HepG2 (cell line): ENCODE measurements around the gene CD84. TPM values are rescaled to one million over a fixed set of nuclear protein-coding genes. Genes with fewer than 3 reads are reported as not detected.

Source experiments
- ATAC-seq: fragments of 200-7000 bp; cut with Tn5 transposase; 3 replicates; pipeline ENCODE4 v1.9.1; 2020; ENCODE audit warnings: mild to moderate bottlenecking, moderate library complexity
- BruUV-seq: library from RNA; stranded (reverse); fragments of 400-500 nt; replicated peaks from 2 replicates; lab custom pipeline; 2021; lab: Mats Ljungman, UMichigan
- CTCF ChIA-PET: fragments of 300-600 bp; formaldehyde crosslinking; extraction: SDS; loops from one replicate; lab custom pipeline; 2021; ENCODE audit warnings: low total read pairs, inconsistent platforms, low intra/inter-chr PET ratio; lab: Yijun Ruan, JAX
- POLR2A ChIA-PET: fragments of 350-600 bp; sonication (Branson Sonifier 250); formaldehyde crosslinking; loops from one replicate; lab custom pipeline; 2020; ENCODE audit warnings: antibody characterized with exemption, inconsistent platforms; lab: Yijun Ruan, JAX
- DNase-seq: peaks from one replicate; pipeline ENCODE4 v3.0.0-alpha.2; 2015; ENCODE audit warnings: low spot score
- FAIRE-seq: peaks from 3 replicates; lab custom pipeline; 2011; peaks lifted over from hg19 to GRCh38; lab: Jason Lieb, UNC
- H2AFZ ChIP-seq: one replicate; pipeline ENCODE4 v1.6.1; 2011; ENCODE audit warnings: low read length, inconsistent platforms
- H3K27ac ChIP-seq: fragments of 300-600 bp; 3 replicates; pipeline ENCODE4 v1.8.0; 2011; ENCODE audit warnings: mixed run types, mild to moderate bottlenecking, mixed read lengths, low read length, inconsistent platforms; ENCODE audit not compliant: insufficient read depth; ENCODE audit errors: extremely low read length
- H3K27me3 ChIP-seq, 2 experiments: fragments of 200-600 bp in 1 of 2; 2 replicates in 1 of 2; 3 replicates in 1 of 2; pipeline versions ENCODE4 v1.6.0 to v1.8.0; 2011; ENCODE audit warnings: low read length in 2 of 2, mild to moderate bottlenecking in 2 of 2, moderate library complexity in 2 of 2, inconsistent platforms in 1 of 2; ENCODE audit not compliant: insufficient read depth in 2 of 2, control insufficient read depth in 1 of 2
- H3K36me3 ChIP-seq, 2 experiments: fragments of 200-600 bp in 1 of 2; replicated peaks in 1 of 2; 2 replicates in 1 of 2; 3 replicates in 1 of 2; pipeline versions ENCODE4 v1.5.1 to v1.8.0; 2011; ENCODE audit warnings: low read length in 2 of 2, inconsistent platforms in 1 of 2; ENCODE audit not compliant: insufficient read depth in 2 of 2, control insufficient read depth in 1 of 2
- H3K4me1 ChIP-seq: 2 replicates; pipeline ENCODE4 v1.5.1; 2012; ENCODE audit warnings: low read length, inconsistent platforms; ENCODE audit not compliant: insufficient read depth
- H3K4me2 ChIP-seq: 2 replicates; pipeline ENCODE4 v1.6.0; 2011; ENCODE audit warnings: low read depth, low read length, inconsistent platforms
- H3K4me3 ChIP-seq, 3 experiments: fragments of 200-600 bp in 1 of 3; sonication (generic), shearing (Covaris generic) in 1 of 3; replicated peaks in 1 of 3; 2 replicates each; pipeline ENCODE4 v1.5.1; 2011 to 2016; ENCODE audit warnings: low read length in 3 of 3, inconsistent platforms in 2 of 3, low read depth in 2 of 3, mild to moderate bottlenecking in 2 of 3, control low read depth in 1 of 3, mixed read lengths in 1 of 3; ENCODE audit not compliant: insufficient read depth in 1 of 3
- H3K79me2 ChIP-seq: one replicate; pipeline ENCODE4 v1.6.1; 2011; ENCODE audit warnings: low read length, inconsistent platforms; ENCODE audit not compliant: insufficient read depth
- H3K9ac ChIP-seq: 2 replicates; pipeline ENCODE4 v1.6.0; 2011; ENCODE audit warnings: mild to moderate bottlenecking, low read depth, low read length, inconsistent platforms; ENCODE audit not compliant: insufficient read depth
- H3K9me3 ChIP-seq: 2 replicates; pipeline ENCODE4 v1.5.1; 2012; ENCODE audit warnings: mild to moderate bottlenecking, low read length
- H4K20me1 ChIP-seq: 2 replicates; pipeline ENCODE4 v1.6.0; 2011; ENCODE audit warnings: inconsistent platforms, mild to moderate bottlenecking, low read length, moderate library complexity; ENCODE audit not compliant: insufficient read depth
- CENPT ChIP-seq: sonication (generic); formaldehyde crosslinking; IDR thresholded peaks from 2 replicates; pipeline ENCODE4 v1.8.0; 2022; ENCODE audit warnings: low read depth, mild to moderate bottlenecking, moderate library complexity, missing genetic modification reagents
- DMAP1 ChIP-seq: IDR thresholded peaks from 2 replicates; pipeline ENCODE4 v1.6.1; 2016
- ELK4 ChIP-seq: sonication (generic); formaldehyde crosslinking; IDR thresholded peaks from 2 replicates; pipeline ENCODE4 v1.9.0; 2021; ENCODE audit warnings: missing genetic modification reagents, borderline replicate concordance
- IKZF1 ChIP-seq: fragments of 450-650 bp; IDR thresholded peaks from 2 replicates; pipeline ENCODE4 v1.7.1; 2016
- PHF5A ChIP-seq: IDR thresholded peaks from one replicate; pipeline ENCODE4 v1.6.1; 2018; ENCODE audit warnings: low read depth, missing genetic modification reagents; ENCODE audit not compliant: unreplicated experiment
- PTBP1 ChIP-seq: fragments of 200-400 bp; formaldehyde crosslinking; IDR thresholded peaks from 2 replicates; pipeline ENCODE4 v1.6.1; 2018; ENCODE audit warnings: low read length, low read depth; ENCODE audit not compliant: poor library complexity, severe bottlenecking
- SAP130 ChIP-seq: IDR thresholded peaks from 2 replicates; pipeline ENCODE4 v1.6.1; 2016; ENCODE audit warnings: low read depth
- SCMH1 ChIP-seq: sonication (generic); formaldehyde crosslinking; IDR thresholded peaks from 2 replicates; pipeline ENCODE4 v1.9.0; 2021; ENCODE audit warnings: missing genetic modification reagents, mild to moderate bottlenecking, borderline replicate concordance
- YY1 ChIP-seq: IDR thresholded peaks from 2 replicates; pipeline ENCODE4 v1.6.1; 2011; ENCODE audit warnings: low read length, low read depth, moderate library complexity, mild to moderate bottlenecking; ENCODE audit not compliant: insufficient read depth, insufficient replicate concordance
- ZNF251 ChIP-seq: sonication (generic); formaldehyde crosslinking; IDR thresholded peaks from 2 replicates; pipeline ENCODE4 v1.9.0; 2021; ENCODE audit warnings: mild to moderate bottlenecking, missing genetic modification reagents
- ZNF607 ChIP-seq: sonication (generic); formaldehyde crosslinking; IDR thresholded peaks from 2 replicates; pipeline ENCODE4 v1.5.1; 2020; ENCODE audit warnings: missing genetic modification reagents, mild to moderate bottlenecking, borderline replicate concordance
- ZNF709 ChIP-seq: sonication (generic); formaldehyde crosslinking; IDR thresholded peaks from 2 replicates; pipeline ENCODE4 v1.5.0; 2020; ENCODE audit warnings: mild to moderate bottlenecking, missing genetic modification reagents
- ZNF766 ChIP-seq: sonication (generic); formaldehyde crosslinking; IDR thresholded peaks from 2 replicates; pipeline ENCODE4 v1.5.0; 2020; ENCODE audit warnings: missing genetic modification reagents, borderline replicate concordance
- WGBS: methylation state at CpG from one replicate; pipeline ENCODE4 v1.1.6; 2017; ENCODE audit warnings: low lambda C conversion rate; 5-methylcytosine and 5-hydroxymethylcytosine counted together
- in situ Hi-C: cut with HindIII; loops from 2 replicates; pipeline ENCODE4 v1.10.0; 2017; ENCODE audit warnings: low pct_unique_long_range_greater_than_20kb; ENCODE audit not compliant: extremely low pct_ligation_motif_present
- intact Hi-C: fragments of 100-400 bp; cut with micrococcal nuclease; formaldehyde crosslinking; loops from one replicate; pipeline ENCODE4 v1.10.0; 2022; ENCODE audit not compliant: unreplicated experiment
- polyA plus RNA-seq, 8 experiments: library from polyadenylated mRNA; depleted of rRNA in 3 of 8; stranded (reverse) in 7 of 8; unstranded in 1 of 8; fragments of >200 nt; fragmentation: Illumina TruSeq in 4 of 8; extraction: Trizol in 4 of 8; gene quantifications; 2 replicates each; pipeline versions ENCODE4 v1.2.1 to v1.2.3, GENCODE V29; 2011 to 2016; ENCODE audit warnings: low read depth in 4 of 8, missing spikeins in 1 of 8, mixed read lengths in 1 of 8; ENCODE audit not compliant: insufficient read depth in 1 of 8
- total RNA-seq, 5 experiments: library from RNA; depleted of rRNA; stranded (reverse); fragments of >200 nt; fragmentation: Illumina TruSeq; extraction: Trizol; gene quantifications; 2 replicates each; pipeline ENCODE4 v1.2.3, GENCODE V29; 2016; ENCODE audit warnings: low read depth in 1 of 5
- TF ChIP-seq, protein P1 (sequence below): sonication (generic); formaldehyde crosslinking; IDR thresholded peaks from 2 replicates; pipeline ENCODE4 v1.4.0; 2020; ENCODE audit warnings: mild to moderate bottlenecking, missing genetic modification reagents

Gene CD84
- total and polyA plus RNA-seq, 2 of the 13 experiments (the other 11 are each of a cell fraction or from before 2014, with no cell fraction given) = not detected

DNA sequence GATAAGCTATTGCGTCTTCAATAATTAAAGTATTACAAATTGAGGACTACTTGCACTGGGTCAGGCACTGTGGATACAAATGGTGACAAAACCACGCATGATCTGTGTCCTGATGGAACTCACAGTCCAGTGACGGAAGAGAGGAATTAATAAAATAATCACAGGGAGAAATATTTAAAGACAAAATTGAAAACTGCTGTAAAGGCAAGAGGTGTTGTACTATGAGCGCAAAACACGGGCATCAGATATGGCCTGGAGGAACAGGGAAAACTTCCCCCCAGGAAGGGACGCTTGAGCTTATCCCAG, 39.7 kb downstream of the CD84 start:
- Histone ChIP-seq H3K9me3 (peaks cover 8% of the 10 kb centered on the region), H3K9ac (peak overlapping the region; percentile 11; the same call in 1 of the 2 replicates), H3K36me3 (no peaks in the 10 kb centered on the region), H3K4me3 (peak overlapping the region in 2 of 3 experiments; percentile 3 to 39; a peak in 2 of 6 replicates), H3K4me2 (peak overlapping the region; percentile 71), H3K4me1 (peaks cover 48% of the 10 kb centered on the region), H3K27ac (peak overlapping the region; percentile 36), H3K79me2 (no peaks in the 10 kb centered on the region), H2AFZ (peak overlapping the region; percentile 84), H3K27me3 (no peaks in the 10 kb centered on the region), H4K20me1 (no peaks in the 10 kb centered on the region)
- in situ Hi-C loops (no loop called here), intact Hi-C loops (no loop called here)
- CTCF ChIA-PET = no interaction called here
- TF ChIP-seq IKZF1 = no peak
- no peak for TF ChIP-seq ZNF607 (CRISPR knock-in tag)
- no peak for TF ChIP-seq YY1
- no peak for TF ChIP-seq ZNF766 (CRISPR knock-in tag)
- no peak for TF ChIP-seq CENPT
- TF ChIP-seq ELK4 (CRISPR knock-in tag) = no peak
- no peak for TF ChIP-seq SCMH1
- no peak for TF ChIP-seq ZNF709 (CRISPR knock-in tag)
- no peak for TF ChIP-seq SAP130 (CRISPR knock-in tag)
- TF ChIP-seq DMAP1 (CRISPR knock-in tag) = no peak
- TF ChIP-seq, protein P1, sequence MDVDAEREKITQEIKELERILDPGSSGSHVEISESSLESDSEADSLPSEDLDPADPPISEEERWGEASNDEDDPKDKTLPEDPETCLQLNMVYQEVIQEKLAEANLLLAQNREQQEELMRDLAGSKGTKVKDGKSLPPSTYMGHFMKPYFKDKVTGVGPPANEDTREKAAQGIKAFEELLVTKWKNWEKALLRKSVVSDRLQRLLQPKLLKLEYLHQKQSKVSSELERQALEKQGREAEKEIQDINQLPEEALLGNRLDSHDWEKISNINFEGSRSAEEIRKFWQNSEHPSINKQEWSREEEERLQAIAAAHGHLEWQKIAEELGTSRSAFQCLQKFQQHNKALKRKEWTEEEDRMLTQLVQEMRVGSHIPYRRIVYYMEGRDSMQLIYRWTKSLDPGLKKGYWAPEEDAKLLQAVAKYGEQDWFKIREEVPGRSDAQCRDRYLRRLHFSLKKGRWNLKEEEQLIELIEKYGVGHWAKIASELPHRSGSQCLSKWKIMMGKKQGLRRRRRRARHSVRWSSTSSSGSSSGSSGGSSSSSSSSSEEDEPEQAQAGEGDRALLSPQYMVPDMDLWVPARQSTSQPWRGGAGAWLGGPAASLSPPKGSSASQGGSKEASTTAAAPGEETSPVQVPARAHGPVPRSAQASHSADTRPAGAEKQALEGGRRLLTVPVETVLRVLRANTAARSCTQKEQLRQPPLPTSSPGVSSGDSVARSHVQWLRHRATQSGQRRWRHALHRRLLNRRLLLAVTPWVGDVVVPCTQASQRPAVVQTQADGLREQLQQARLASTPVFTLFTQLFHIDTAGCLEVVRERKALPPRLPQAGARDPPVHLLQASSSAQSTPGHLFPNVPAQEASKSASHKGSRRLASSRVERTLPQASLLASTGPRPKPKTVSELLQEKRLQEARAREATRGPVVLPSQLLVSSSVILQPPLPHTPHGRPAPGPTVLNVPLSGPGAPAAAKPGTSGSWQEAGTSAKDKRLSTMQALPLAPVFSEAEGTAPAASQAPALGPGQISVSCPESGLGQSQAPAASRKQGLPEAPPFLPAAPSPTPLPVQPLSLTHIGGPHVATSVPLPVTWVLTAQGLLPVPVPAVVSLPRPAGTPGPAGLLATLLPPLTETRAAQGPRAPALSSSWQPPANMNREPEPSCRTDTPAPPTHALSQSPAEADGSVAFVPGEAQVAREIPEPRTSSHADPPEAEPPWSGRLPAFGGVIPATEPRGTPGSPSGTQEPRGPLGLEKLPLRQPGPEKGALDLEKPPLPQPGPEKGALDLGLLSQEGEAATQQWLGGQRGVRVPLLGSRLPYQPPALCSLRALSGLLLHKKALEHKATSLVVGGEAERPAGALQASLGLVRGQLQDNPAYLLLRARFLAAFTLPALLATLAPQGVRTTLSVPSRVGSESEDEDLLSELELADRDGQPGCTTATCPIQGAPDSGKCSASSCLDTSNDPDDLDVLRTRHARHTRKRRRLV (CRISPR knock-in tag) = no peak
- no peak for TF ChIP-seq PTBP1
- TF ChIP-seq ZNF251 = no peak
- no peak for TF ChIP-seq PHF5A (CRISPR knock-in tag)
- BruUV-seq = no TSS peak
- POLR2A ChIA-PET = no interaction called here
- 42% methylated on average over 6 of the region's 6 CpGs for WGBS
- ATAC-seq = no peak
- no peak for DNase-seq
- no peak for FAIRE-seq
